Endothelial cell of umbilical vein (primary cell): ENCODE measurements around the gene CNIH1. TPM values are rescaled to one million over a fixed set of nuclear protein-coding genes. Genes with fewer than 3 reads are reported as not detected.

ENCODE experiments used
- BruUV-seq: library from RNA; stranded (reverse); fragments of 400-500 nt; replicated peaks from 2 replicates; lab custom pipeline; 2021; lab: Mats Ljungman, UMichigan
- CTCF ChIA-PET: fragments of 300-600, 350-600 bp; sonication (Branson Sonifier 250); formaldehyde crosslinking; loops from one replicate; lab custom pipeline; 2021; ENCODE audit warnings: antibody characterized with exemption, inconsistent platforms; lab: Charles Lee
- POLR2A ChIA-PET: fragments of 300-600, 350-600 bp; sonication (Branson Sonifier 250); formaldehyde crosslinking; loops from one replicate; lab custom pipeline; 2021; ENCODE audit warnings: antibody characterized with exemption, inconsistent platforms; lab: Charles Lee
- DNase-seq: peaks from one replicate; pipeline ENCODE4 v3.0.0-alpha.2; 2011; ENCODE audit warnings: low read depth, low spot score
- FAIRE-seq: peaks from 2 replicates; lab custom pipeline; 2011; peaks lifted over from hg19 to GRCh38; lab: Jason Lieb, UNC
- H2AFZ ChIP-seq: 2 replicates; pipeline ENCODE4 v1.6.0; 2012; ENCODE audit warnings: low read depth, low read length, control low read depth, inconsistent platforms
- H3K27ac ChIP-seq: 2 replicates; pipeline ENCODE4 v1.5.1; 2011; ENCODE audit warnings: low read depth, mild to moderate bottlenecking, control low read depth, low read length, moderate library complexity; ENCODE audit not compliant: insufficient read depth
- H3K27me3 ChIP-seq, 2 experiments: 2 replicates each; pipeline versions ENCODE4 v1.6.0 to v1.6.1; 2011; ENCODE audit warnings: low read length in 2 of 2, mixed read lengths in 1 of 2; ENCODE audit not compliant: control insufficient read depth in 2 of 2, insufficient read depth in 2 of 2
- H3K36me3 ChIP-seq, 2 experiments: 2 replicates in 1 of 2; 3 replicates in 1 of 2; pipeline ENCODE4 v1.5.1; 2011; ENCODE audit warnings: low read length in 2 of 2, mild to moderate bottlenecking in 1 of 2, moderate library complexity in 1 of 2; ENCODE audit not compliant: control insufficient read depth in 2 of 2, insufficient read depth in 2 of 2; ENCODE audit errors: extremely low read depth in 1 of 2
- H3K4me1 ChIP-seq: 3 replicates; pipeline ENCODE4 v1.5.1; 2011; ENCODE audit warnings: mild to moderate bottlenecking, low read length; ENCODE audit not compliant: control insufficient read depth, insufficient read depth; ENCODE audit errors: extremely low read depth
- H3K4me2 ChIP-seq: 2 replicates; pipeline ENCODE4 v1.6.1; 2011; ENCODE audit warnings: low read length, control low read depth, mixed read lengths; ENCODE audit not compliant: insufficient read depth
- H3K4me3 ChIP-seq, 3 experiments: fragments of 200-600 bp in 1 of 3; sonication (generic), shearing (Covaris generic) in 1 of 3; replicated peaks in 1 of 3; 2 replicates each; pipeline ENCODE4 v1.5.1; 2011 to 2016; ENCODE audit warnings: control low read depth in 3 of 3, low read length in 3 of 3, mild to moderate bottlenecking in 2 of 3, inconsistent platforms in 1 of 3, low read depth in 1 of 3, moderate library complexity in 1 of 3; ENCODE audit not compliant: insufficient read depth in 1 of 3
- H3K79me2 ChIP-seq: 2 replicates; pipeline ENCODE4 v1.6.0; 2012; ENCODE audit warnings: low read length, inconsistent platforms; ENCODE audit not compliant: control insufficient read depth, insufficient read depth
- H3K9ac ChIP-seq: replicated peaks from 2 replicates; pipeline ENCODE3; 2011; ENCODE audit warnings: low read length, control low read depth; ENCODE audit not compliant: insufficient read depth; ENCODE audit errors: extremely low read depth
- H3K9me1 ChIP-seq: replicated peaks from 3 replicates; pipeline ENCODE4 v1.6.0; 2011; ENCODE audit warnings: mild to moderate bottlenecking, low read length; ENCODE audit not compliant: control insufficient read depth, insufficient read depth; ENCODE audit errors: extremely low read depth
- H3K9me3 ChIP-seq: replicated peaks from 2 replicates; pipeline ENCODE4 v1.5.1; 2012; ENCODE audit warnings: low read length, inconsistent platforms; ENCODE audit not compliant: control insufficient read depth, insufficient read depth
- H4K20me1 ChIP-seq: replicated peaks from 2 replicates; pipeline ENCODE3; 2011; ENCODE audit warnings: mild to moderate bottlenecking, low read length; ENCODE audit not compliant: control insufficient read depth, insufficient read depth; ENCODE audit errors: extremely low read depth
- EZH2 ChIP-seq: IDR thresholded peaks from 2 replicates; pipeline ENCODE4 v1.6.1; 2012; ENCODE audit warnings: borderline replicate concordance, low read depth, mild to moderate bottlenecking, moderate library complexity, low read length, inconsistent platforms; ENCODE audit not compliant: severe bottlenecking
- FOS ChIP-seq: IDR thresholded peaks from 2 replicates; pipeline ENCODE4 v1.6.1; 2011; ENCODE audit warnings: mild to moderate bottlenecking, low read length, moderate library complexity, borderline replicate concordance; ENCODE audit not compliant: insufficient read depth
- GATA2 ChIP-seq: IDR thresholded peaks from 2 replicates; pipeline ENCODE4 v1.7.0; 2011; ENCODE audit warnings: low read depth, mild to moderate bottlenecking, moderate library complexity, mixed read lengths, low read length; ENCODE audit not compliant: insufficient read length, insufficient read depth
- JUN ChIP-seq: IDR thresholded peaks from 2 replicates; pipeline ENCODE4 v1.6.1; 2011; ENCODE audit warnings: borderline replicate concordance, low read depth; ENCODE audit not compliant: insufficient read length, insufficient read depth
- MYC ChIP-seq: IDR thresholded peaks from one replicate; pipeline ENCODE4 v1.6.1; 2011; ENCODE audit warnings: mild to moderate bottlenecking, low read depth, low read length
- POLR2A ChIP-seq: IDR thresholded peaks from 2 replicates; pipeline ENCODE4 v1.6.1; 2012; ENCODE audit warnings: low read depth, mild to moderate bottlenecking, control low read depth, low read length
- POLR2AphosphoS5 ChIP-seq: IDR thresholded peaks from 2 replicates; pipeline ENCODE4 v1.6.1; 2012; ENCODE audit warnings: low read depth, mild to moderate bottlenecking, control low read depth, low read length, moderate library complexity; ENCODE audit not compliant: insufficient read depth
- dilution Hi-C: fragments of 300-500 bp; cut with MboI; formaldehyde crosslinking; loops from one replicate; pipeline ENCODE4 v1.15.0; 2019; ENCODE audit warnings: low sequenced_read_pairs; ENCODE audit not compliant: extremely low pct_ligation_motif_present
- intact Hi-C: fragments of 100-400 bp; cut with micrococcal nuclease; formaldehyde crosslinking; loops from one replicate; pipeline ENCODE4 v1.10.0; 2022
- polyA plus RNA-seq, 4 experiments: library from polyadenylated mRNA; depleted of rRNA in 3 of 4; stranded (reverse) in 3 of 4; unstranded in 1 of 4; fragments of >200 nt; gene quantifications; 2 replicates each; pipeline versions ENCODE4 v1.2.1 to v1.2.3, GENCODE V29; 2011 to 2012; ENCODE audit warnings: missing spikeins in 1 of 4
- total RNA-seq: library from RNA; stranded (reverse); gene quantifications from 2 replicates; pipeline ENCODE4 v1.2.3, GENCODE V29; 2021
- TF ChIP-seq, protein P1 (sequence below), 2 donors: IDR thresholded peaks; 1 replicate in 1 of 2; 2 replicates in 1 of 2; pipeline ENCODE4 v1.5.1; 2011; ENCODE audit warnings: low read length in 2 of 2, mild to moderate bottlenecking in 2 of 2, moderate library complexity in 2 of 2, control low read depth in 1 of 2, inconsistent platforms in 1 of 2, low read depth in 1 of 2; ENCODE audit not compliant: insufficient read depth in 1 of 2; ENCODE audit errors: extremely low read depth in 1 of 2
- TF ChIP-seq, protein P2 (sequence below): IDR thresholded peaks from 2 replicates; pipeline ENCODE4 v1.6.1; 2011; ENCODE audit not compliant: insufficient read depth, insufficient read length

Gene CNIH1
- total and polyA plus RNA-seq, 2 donors (not counting 3 experiments of a cell fraction or from before 2014, with no cell fraction given): 125 to 328 TPM

DNA sequence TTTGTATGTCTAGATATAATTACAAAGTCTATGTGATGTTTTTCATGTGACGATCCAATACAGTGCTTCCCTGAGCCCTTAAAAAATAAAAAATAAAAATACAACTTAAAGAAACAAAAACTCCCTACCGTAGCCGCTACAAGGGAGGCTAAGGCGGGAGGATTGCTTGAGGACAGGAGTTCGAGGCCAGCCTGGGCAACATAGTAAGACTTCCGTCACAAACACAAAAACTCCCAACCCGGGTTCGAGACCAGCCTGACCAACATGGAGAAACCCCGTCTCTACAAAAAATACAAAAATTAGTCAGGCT, 45.0 kb downstream of the CNIH1 start:
- H3K4me1 ChIP-seq: peaks cover 8% of the 10 kb centered on the region
- CTCF ChIA-PET: interaction anchor here (1.2 to 4.7 kb wide), 10 partner anchors 8 to 92 kb away, joined by 5 to 27 read pairs (median 8); no protein-coding TSS in a partner anchor
- no peak for DNase-seq
- BruUV-seq: TSS peak; percentile 64
- peak overlapping the region in 2 of 3 experiments; percentile 36 to 49 for H3K4me3 ChIP-seq
- FAIRE-seq: no peak
- peak overlapping the region; percentile 84 for H2AFZ ChIP-seq
- H3K9me3 ChIP-seq: no peaks in the 10 kb centered on the region
- POLR2A ChIA-PET: interaction anchor here (0.7 kb wide), 1 partner anchor 92 kb away, joined by 3 read pairs; no protein-coding TSS in a partner anchor
- H3K27ac ChIP-seq: no peak overlapping the region
- H4K20me1 ChIP-seq: no peaks in the 10 kb centered on the region
- peak overlapping the region; percentile 64 for H3K4me2 ChIP-seq
- TF ChIP-seq GATA2 (no peak), POLR2A (no peak), JUN (no peak), EZH2 (no peak), POLR2AphosphoS5 (no peak), MYC (no peak), FOS (no peak)
- TF ChIP-seq, protein P1, sequence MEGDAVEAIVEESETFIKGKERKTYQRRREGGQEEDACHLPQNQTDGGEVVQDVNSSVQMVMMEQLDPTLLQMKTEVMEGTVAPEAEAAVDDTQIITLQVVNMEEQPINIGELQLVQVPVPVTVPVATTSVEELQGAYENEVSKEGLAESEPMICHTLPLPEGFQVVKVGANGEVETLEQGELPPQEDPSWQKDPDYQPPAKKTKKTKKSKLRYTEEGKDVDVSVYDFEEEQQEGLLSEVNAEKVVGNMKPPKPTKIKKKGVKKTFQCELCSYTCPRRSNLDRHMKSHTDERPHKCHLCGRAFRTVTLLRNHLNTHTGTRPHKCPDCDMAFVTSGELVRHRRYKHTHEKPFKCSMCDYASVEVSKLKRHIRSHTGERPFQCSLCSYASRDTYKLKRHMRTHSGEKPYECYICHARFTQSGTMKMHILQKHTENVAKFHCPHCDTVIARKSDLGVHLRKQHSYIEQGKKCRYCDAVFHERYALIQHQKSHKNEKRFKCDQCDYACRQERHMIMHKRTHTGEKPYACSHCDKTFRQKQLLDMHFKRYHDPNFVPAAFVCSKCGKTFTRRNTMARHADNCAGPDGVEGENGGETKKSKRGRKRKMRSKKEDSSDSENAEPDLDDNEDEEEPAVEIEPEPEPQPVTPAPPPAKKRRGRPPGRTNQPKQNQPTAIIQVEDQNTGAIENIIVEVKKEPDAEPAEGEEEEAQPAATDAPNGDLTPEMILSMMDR (IDR thresholded peaks at IDR 0.05; ENCODE audit: extremely low read depth in 1 of 2, insufficient read depth in 1 of 2, low read depth in 1 of 2, low read length in 2 of 2): no peak
- TF ChIP-seq, protein P2, sequence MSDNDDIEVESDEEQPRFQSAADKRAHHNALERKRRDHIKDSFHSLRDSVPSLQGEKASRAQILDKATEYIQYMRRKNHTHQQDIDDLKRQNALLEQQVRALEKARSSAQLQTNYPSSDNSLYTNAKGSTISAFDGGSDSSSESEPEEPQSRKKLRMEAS: no peak
- H3K9me1 ChIP-seq: no peaks in the 10 kb centered on the region
- dilution Hi-C loops (no loop called here), intact Hi-C loops (loop anchor here (2.0 kb wide), 2 partner anchors 31 to 45 kb away; partner anchors contain the start of gene CNIH1)
- H3K9ac ChIP-seq: peak overlapping the region; percentile 54
- peaks cover 0 to 9% of the 10 kb centered on the region in 2 experiments for H3K27me3 ChIP-seq
- H3K36me3 ChIP-seq: no peaks in the 10 kb centered on the region
- peaks cover 13% of the 10 kb centered on the region for H3K79me2 ChIP-seq
